HepG2 (cell line): ENCODE results near the gene SBSN. TPM values are rescaled to one million over a fixed set of nuclear protein-coding genes. Genes with fewer than 3 reads are reported as not detected.

Source experiments
- ATM ChIP-seq: fragments of 450-650 bp; IDR thresholded peaks from 2 replicates; pipeline ENCODE4 v1.7.1; 2017; ENCODE audit warnings: mild to moderate bottlenecking, borderline replicate concordance
- BRF2 ChIP-seq: sonication (generic); formaldehyde crosslinking; IDR thresholded peaks from 2 replicates; pipeline ENCODE4 v1.8.1; 2022; ENCODE audit warnings: mild to moderate bottlenecking, missing genetic modification reagents
- CSRNP1 ChIP-seq: sonication (generic); formaldehyde crosslinking; IDR thresholded peaks from 2 replicates; pipeline ENCODE4 v1.8.1; 2023; ENCODE audit warnings: mild to moderate bottlenecking, missing genetic modification reagents
- DDIT3 ChIP-seq: sonication (generic); formaldehyde crosslinking; IDR thresholded peaks from 2 replicates; pipeline ENCODE4 v1.4.0; 2020; ENCODE audit warnings: mild to moderate bottlenecking, missing genetic modification reagents
- GPBP1L1 ChIP-seq: sonication (generic); formaldehyde crosslinking; IDR thresholded peaks from 2 replicates; pipeline ENCODE4 v1.5.0; 2020; ENCODE audit warnings: mild to moderate bottlenecking, missing genetic modification reagents
- HOXA7 ChIP-seq: sonication (generic); formaldehyde crosslinking; IDR thresholded peaks from 2 replicates; pipeline ENCODE4 v1.8.1; 2022; ENCODE audit warnings: mild to moderate bottlenecking, missing genetic modification reagents, moderate library complexity
- IRF9 ChIP-seq: sonication (generic); formaldehyde crosslinking; IDR thresholded peaks from 2 replicates; pipeline ENCODE4 v1.8.0; 2022; ENCODE audit warnings: missing genetic modification reagents, mild to moderate bottlenecking, borderline replicate concordance
- MAX ChIP-seq: IDR thresholded peaks from 2 replicates; pipeline ENCODE4 v1.6.1; 2012; ENCODE audit warnings: inconsistent platforms
- MXD1 ChIP-seq: sonication (generic); formaldehyde crosslinking; IDR thresholded peaks from 2 replicates; pipeline ENCODE4 v1.4.0; 2020; ENCODE audit warnings: mild to moderate bottlenecking, missing genetic modification reagents
- NCOA1 ChIP-seq: sonication (generic); formaldehyde crosslinking; IDR thresholded peaks from 2 replicates; pipeline ENCODE4 v1.9.0; 2021; ENCODE audit warnings: missing genetic modification reagents
- PHF5A ChIP-seq: IDR thresholded peaks from one replicate; pipeline ENCODE4 v1.6.1; 2018; ENCODE audit warnings: low read depth, missing genetic modification reagents; ENCODE audit not compliant: unreplicated experiment
- RXRB ChIP-seq: IDR thresholded peaks from 2 replicates; pipeline ENCODE4 v1.6.1; 2016; ENCODE audit warnings: borderline replicate concordance, missing genetic modification reagents, missing compliant biosample characterization
- TFDP2 ChIP-seq: sonication (generic); formaldehyde crosslinking; IDR thresholded peaks from 2 replicates; pipeline ENCODE4 v1.4.0; 2020; ENCODE audit warnings: missing genetic modification reagents
- ZHX1 ChIP-seq: sonication (generic); formaldehyde crosslinking; IDR thresholded peaks from 2 replicates; pipeline ENCODE4 v1.8.1; 2022; ENCODE audit warnings: low read depth, mild to moderate bottlenecking, missing genetic modification reagents
- ZNF343 ChIP-seq: sonication (generic); formaldehyde crosslinking; IDR thresholded peaks from 2 replicates; pipeline ENCODE4 v1.4.0; 2020; ENCODE audit warnings: mild to moderate bottlenecking, missing genetic modification reagents
- ZNF891 ChIP-seq: sonication (generic); formaldehyde crosslinking; IDR thresholded peaks from 2 replicates; pipeline ENCODE4 v1.5.0; 2020; ENCODE audit warnings: mild to moderate bottlenecking, missing genetic modification reagents
- polyA plus RNA-seq, 8 experiments: library from polyadenylated mRNA; depleted of rRNA in 3 of 8; stranded (reverse) in 7 of 8; unstranded in 1 of 8; fragments of >200 nt; fragmentation: Illumina TruSeq in 4 of 8; extraction: Trizol in 4 of 8; gene quantifications; 2 replicates each; pipeline versions ENCODE4 v1.2.1 to v1.2.3, GENCODE V29; 2011 to 2016; ENCODE audit warnings: low read depth in 4 of 8, missing spikeins in 1 of 8, mixed read lengths in 1 of 8; ENCODE audit not compliant: insufficient read depth in 1 of 8
- total RNA-seq, 5 experiments: library from RNA; depleted of rRNA; stranded (reverse); fragments of >200 nt; fragmentation: Illumina TruSeq; extraction: Trizol; gene quantifications; 2 replicates each; pipeline ENCODE4 v1.2.3, GENCODE V29; 2016; ENCODE audit warnings: low read depth in 1 of 5

SBSN gene
- total and polyA plus RNA-seq, 2 of the 13 experiments (the other 11 are each of a cell fraction or from before 2014, with no cell fraction given): not detected

- TF ChIP-seq ZHX1 (no peak), BRF2 (CRISPR knock-in tag) (no peak), RXRB (0 out of 2 replicates have a peak, but pooled peaks have one; percentile 18), HOXA7 (no peak), GPBP1L1 (no peak), PHF5A (peak; percentile 44), DDIT3 (CRISPR knock-in tag) (no peak), MXD1 (CRISPR knock-in tag) (0 out of 2 replicates have a peak, but pooled peaks have one; percentile 27), IRF9 (CRISPR knock-in tag) (no peak), MAX (peak; percentile 90), CSRNP1 (CRISPR knock-in tag) (no peak), ZNF343 (CRISPR knock-in tag) (no peak), NCOA1 (CRISPR knock-in tag) (no peak), ATM (no peak), ZNF891 (no peak), TFDP2 (peak; percentile 80)
Measured at GRCh38 chr19:35509018-35509652, 19.0 kb downstream of the SBSN start (continued).
